T-helper 1 cell (primary cell): ENCODE results near the gene CAVIN2.

ENCODE experiments used
- DNase-seq, 5 donors: peaks; one replicate each; pipeline ENCODE4 v3.0.0-alpha.2; 2012 to 2020

Gene CAVIN2

DNA sequence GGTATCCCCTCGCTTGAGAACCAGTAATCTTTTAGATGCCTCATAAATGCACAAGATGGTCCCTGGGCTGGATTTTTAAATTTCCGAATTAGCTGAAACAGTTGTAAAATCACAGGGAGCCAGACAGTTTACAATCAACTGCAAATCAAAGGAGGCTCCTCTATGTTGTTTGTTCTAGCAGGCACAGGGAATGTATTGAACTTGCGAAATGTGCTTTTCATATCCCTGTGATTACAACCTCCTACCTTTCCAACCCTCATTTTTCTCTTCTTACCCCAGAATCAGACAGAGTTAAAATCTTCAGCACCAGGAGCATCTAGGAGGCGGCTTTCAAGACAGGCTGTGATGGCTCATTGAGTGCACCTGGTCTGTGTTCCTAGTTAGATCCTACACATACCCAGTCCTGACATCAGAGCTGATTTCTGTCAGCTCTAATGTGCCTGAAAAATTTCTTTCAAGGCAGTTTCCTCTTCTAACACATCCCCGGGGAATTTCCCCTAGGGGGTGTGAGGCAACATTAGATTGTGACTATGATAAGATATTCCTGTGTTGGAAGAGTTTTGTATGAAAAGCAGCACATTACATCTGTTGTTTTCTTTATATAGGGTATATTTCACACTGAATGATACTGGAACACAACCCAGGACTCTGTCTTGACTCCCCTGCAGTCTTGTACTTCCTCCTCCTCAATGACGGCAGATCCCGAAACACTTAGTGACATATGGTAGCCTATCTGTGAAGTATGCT, 17.9 kb upstream of the CAVIN2 start:
- no peak for DNase-seq

DNA sequence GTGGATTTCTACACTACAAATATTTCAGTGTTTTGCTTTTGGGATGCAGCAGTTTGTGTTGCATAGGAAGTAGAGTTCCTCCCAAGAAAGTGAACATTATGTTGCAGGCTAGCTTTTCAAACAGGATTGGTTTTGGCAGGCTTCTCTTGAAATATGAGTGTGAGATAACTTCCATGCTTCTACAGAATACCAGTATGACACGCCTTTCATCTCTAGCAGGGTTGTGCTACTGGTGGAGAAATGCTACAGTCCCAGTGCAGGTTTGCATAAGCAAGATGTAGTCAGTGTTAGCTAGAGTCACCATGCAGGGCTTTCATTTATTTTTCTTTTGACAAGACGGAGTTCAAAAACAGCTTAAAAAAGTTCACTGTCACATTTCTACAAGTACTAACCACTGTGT, 17.1 kb upstream of the CAVIN2 start:
- no peak for DNase-seq

DNA sequence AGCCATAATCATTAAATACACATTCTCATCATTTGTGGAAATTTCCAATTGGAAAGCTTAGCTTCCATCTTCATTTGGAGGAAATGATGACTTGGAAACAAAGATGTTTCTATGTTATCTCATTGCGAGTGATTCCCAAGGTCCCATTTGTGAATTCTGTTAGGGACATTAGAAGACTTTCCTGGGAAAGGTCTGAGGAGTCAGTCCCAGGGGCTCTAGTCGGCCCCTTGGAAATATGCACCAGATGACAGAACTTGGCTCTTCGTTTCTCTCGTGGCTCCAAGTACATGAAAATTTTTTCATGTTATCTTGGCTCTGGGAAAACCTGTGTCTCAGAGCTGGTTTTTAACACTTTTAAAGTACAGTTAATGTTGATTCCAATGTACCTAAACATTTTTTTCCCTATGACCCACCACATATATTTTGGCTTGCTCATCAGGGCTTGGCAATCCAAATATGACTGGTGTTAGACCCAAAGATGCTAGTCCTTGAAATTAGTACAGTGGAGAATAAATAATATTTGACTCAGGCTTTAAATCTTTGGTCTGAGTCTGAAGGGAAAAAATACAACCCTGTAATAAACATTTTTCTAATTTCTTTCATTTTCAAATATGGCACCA, 15.4 kb upstream of the CAVIN2 start:
- no peak for DNase-seq

DNA sequence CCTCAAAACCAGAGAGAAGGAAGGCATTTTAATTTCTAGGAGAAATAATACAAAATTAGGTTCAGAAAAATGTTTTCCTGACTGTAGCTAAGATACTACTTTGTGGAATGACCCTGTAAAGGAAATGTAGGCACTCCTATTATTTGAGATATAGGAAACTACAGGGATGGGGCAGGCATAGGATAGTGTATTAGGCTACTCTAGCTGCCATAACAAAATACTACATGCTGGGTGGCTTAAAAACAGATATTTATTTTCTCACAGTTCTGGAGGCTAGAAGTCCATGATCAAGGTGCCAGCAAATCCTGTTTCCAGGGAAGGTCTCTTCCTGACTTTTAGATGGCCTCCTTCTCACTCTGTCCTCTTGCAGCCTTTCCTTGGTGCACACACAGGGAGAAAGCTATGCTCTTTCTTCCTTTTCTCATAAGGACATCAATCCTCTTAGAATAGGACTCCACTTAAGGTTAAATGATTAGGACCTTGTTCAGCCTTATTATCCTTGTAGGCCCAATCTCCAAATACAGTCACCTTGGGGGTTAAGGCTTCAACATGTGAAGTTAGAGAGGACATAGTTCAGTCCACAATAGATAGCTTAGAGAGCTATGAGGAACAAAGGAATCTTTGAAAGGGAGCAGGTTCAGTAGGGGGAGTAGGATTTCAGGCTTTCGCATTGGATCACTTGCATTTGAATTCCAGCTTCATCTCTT, 14.0 kb upstream of the CAVIN2 start:
- no peak for DNase-seq

DNA sequence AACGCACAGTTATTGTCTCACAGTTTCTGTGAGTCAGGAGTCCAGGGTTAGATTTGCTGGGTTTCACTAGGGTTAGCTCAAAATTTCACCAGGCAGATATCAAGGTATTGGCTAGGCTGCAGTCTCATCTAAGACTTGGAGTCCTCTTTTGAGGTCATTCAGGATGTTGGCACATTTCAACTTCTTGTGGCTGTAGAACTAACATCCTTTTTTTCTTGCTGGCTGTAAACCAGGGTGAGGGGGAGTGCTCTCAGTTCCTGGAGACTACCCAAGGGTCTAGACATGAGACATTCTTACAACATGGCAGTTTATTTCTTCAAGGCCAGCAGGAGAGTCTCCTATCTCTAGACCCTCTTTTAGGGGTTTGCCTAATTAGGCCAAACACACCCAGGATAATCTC, 12.8 kb upstream of the CAVIN2 start:
- no peak for DNase-seq

DNA sequence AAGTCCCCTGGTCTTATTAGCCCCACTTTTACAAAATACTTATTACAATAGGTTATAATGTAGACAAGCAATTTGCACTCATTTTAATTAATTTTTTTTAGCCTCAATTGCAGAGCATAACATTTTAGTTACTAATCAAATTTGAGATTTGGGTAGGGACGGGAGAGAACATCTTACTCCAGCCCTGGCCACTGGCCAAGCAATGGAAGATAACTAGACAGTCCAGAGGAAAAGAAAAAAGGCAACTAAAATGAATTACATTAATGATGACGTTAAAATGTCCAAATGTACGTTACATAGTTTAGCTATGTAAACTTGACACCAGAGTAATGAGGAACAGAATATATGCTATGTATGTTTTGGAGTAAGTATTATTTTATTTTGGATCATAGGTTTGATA, 11.0 kb upstream of the CAVIN2 start:
- DNase-seq, result no peak

DNA sequence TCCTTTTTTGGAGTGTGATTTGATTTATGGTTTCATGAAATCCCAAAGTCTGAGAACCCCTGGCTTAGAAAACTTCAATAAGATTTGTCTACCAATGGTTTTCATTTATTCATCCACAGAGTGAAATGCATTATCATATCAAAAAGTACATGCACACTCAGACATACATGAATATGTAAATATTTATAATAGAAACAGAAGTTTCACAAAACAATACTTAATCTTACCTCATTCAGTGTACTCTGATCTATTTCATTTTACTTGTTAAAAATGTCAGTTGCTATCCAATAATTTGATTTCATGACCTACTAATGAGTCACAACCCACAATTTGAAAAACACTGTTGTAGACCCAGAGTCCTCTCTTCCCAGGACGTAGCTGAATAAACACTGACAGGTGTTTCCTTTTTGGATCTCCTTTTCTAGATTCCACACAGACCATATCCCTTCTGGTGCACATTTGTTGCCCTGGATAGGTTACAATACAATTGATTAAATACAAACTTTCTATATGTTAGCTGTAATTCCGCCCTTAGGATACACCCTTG, 10.4 kb upstream of the CAVIN2 start:
- no peak for DNase-seq

DNA sequence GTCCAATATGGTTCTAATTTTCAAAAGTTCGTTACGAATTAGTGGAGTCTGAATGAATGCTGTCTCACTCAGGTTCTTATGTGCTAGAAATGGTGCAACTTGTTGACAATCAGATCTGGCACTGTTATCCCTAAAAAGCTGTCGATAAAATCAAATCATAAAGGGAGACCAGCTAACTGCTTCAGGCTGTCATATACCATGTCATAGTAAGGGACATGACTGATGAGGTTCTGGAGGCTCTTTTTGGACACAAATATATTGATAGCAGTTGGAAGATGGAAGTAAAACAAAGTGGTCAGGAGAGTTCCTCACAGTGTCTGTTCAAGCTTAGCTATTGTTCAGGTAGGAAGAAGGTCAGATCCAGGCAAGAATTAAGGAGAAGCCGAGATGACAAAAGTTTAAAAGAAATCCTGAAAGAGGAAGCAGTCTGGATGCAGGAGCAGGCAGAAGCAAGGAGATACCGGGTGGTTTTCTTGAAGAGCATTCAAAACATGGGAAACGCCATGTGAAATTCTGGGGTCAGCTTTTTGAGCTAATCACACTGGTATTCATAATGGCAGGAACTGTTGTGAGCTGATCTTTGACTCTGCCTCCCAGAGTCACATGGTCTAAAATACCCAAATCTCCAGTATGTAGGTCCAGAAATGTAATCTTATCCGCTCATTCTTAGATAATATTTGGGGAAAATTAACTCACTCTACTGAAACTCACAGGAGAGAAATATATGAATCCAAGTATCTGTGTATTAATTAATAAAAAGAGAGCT, 9.4 kb upstream of the CAVIN2 start:
- no peak for DNase-seq

DNA sequence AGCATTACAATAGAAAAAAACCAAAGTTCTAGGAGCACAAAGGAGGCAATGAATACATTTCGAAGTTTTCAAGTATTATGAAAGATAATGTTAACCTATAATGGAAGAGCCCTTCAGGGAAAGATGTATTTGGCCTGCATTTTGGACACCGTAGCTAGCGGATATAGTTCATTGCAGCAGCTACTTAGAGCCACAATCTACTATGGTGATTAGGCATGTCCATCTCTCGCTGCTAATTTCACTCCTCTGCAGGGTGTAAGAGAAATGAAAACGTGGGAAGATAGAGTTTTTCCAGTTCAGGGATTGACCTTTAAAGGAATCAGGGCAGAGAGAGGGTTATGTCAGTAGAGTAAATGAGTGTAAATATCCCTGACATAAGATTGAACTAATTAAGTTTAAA, 8.5 kb upstream of the CAVIN2 start:
- DNase-seq, result no peak

DNA sequence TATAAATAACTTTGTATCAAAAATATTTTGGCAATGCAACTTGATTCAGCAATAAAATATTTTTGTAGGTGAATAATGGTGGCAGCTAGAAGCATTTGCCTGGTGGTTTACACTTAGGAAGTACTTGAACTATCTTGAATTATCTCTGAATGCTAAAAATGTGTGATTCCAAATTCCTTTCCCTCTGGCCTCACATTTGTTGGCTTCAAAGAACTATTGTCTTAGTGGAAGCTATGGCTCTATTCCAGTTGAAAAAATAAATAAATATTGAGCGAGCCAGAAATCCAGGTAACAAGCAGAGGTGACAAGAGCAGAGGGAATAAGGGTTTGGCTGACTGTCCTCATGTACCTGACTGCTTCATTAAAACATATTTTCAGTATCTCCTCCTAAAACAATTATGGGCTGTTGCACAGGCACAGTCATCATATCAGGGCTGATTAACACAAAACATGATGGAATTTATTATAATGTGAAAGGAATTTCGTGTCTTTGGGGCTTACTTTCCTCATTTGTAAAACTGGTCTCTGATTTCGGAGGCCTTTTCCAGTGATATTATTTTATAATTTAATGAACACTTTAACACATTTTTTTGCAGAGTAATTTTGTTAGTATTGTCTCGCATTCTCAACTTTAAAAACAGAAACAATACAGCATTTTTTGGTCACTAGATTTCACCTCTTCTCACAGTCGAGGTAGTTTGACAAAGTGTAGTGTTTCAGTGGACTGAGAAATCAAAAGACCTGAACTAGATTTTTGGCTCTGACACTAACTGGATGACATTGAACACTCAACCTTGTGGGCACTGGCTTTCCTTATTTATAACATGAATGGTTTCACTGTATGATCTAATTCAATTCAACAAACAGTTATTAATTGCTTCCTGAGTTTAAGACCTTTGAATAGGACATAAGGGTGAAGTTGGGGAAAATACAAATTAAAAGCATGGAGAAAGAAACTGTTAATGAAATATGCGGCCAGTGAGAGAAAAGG, 7.8 kb upstream of the CAVIN2 start:
- DNase-seq, result no peak

DNA sequence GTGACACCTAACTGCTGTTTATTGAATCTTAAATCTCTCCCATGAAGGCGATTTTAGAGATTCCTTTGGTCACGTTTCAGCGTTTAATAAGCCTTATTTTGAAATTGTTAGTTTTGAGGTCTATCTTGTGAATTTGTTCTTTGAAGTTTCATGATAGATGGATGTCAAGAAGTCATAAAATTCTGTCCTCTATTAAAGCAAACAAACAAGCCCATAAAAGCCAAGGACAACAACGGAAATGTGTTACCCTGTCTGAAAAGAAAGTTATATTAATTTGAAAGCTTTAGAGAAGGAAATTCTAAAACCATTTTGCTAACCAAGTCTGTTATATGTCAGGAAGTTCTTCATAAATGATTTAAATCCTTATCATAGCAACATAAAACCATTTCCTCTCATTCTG, 7.0 kb upstream of the CAVIN2 start:
- DNase-seq, result no peak

DNA sequence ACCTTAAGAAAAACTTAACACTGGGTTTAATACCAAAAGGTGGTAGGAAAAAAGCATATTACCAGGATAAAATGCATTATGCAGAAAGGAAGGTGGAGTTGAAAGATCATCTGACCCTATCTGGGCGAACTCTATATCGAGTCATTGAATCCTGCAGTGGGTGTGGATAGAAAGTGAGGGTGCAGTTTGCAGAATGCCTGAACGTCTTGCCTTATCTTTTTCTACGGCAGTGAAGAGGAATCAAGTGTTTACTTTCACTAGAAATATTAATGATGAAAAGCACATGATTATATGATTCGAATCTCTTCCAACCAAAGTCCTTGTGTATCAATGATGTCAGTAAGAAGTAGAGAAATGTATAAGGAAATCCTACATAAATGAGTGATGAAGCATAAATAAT, 4.3 kb upstream of the CAVIN2 start:
- no peak for DNase-seq

DNA sequence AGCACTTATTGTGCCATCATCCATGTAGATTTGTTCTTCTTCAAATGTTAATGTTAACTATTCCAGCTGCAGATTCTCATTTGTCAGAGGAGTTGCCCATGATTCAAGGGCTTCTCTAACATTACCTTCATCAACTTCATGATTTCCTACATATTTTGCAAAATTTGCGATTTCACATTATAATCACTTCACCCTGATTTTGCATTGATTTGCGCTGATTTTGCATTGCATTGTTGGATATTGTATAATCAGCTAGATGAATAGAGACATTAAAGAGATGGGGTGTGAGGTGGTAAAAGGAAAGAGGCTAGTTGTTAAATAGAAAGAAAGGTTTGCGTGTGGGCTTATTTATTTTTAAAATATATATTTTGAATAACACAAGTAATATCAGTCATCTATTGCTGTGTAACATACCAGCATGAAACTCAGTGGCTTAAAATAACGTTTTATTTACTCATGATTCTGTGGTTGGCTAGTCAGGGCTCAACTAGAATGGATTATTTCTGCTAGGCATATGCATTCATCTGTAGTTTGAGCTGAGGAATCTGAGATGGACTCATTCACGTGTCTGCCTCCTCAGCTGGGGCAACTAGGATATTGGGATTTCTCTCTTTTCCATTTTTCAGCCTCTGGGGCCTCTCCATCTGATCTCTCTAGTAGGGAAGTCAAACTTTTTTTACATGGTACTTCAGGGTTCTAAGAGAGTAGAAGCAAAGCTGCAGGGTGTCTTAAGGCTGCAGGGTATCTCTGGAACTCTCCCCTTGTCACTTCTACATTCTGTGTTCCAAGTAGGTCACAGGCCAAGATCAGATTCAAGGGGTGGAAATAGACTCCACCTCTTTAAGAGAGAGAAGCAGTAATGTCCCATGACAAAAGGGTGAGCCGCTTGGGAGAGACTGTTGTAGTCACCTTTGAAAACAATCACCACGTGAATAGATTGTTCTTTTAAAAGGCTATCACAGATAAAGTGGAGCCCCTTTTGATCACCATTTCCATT, 2.2 kb upstream of the CAVIN2 start:
- no peak for DNase-seq

DNA sequence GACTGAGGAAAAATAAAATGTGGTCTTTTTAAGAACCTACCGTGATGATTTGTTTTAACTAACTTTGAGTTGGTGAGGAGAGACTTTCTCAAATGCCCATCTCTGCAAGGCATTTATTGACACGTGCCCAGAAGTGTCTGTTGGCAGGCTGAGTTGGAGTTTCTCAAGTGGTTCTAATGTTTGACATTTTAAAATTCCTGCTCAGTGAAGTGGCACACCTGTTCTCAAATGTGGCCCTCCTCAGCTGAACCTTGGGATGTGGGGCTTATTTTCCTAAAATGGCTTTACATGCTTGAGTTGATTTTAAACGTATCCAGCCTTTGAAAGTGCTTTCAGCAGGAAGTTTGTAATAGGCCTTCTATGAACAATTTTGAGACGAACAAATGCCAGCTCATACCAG, 876 bp upstream of the CAVIN2 start:
- DNase-seq, result no peak

DNA sequence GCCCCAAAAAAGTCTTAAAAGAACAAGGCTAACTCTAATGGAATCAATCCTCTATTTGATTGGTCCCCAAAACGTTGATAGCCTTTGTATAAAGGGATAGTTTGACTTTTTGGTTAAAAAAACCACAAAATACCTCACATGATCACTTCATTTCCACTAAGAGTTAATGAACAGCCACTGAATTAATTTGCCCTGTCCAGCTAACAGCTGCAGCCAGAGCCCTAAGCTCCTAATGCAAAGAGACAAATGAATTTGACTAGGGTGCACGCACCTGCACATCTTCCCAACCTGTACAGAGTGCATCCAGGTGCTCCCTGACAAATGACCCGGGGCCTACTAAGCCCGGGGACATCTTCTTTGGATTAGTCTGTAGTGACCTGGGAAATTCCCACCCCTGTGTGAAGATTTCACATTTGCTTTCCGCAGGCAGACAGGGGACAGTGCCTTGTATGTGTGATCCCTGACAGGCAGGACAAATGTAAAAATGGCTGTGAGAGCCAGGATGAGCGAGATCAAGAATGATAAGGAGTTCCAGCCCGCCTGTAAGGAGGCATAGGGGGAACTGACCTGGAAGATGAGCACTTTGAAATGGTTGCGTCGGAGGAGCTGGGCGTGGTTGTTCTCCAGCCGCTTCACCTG, 893 bp downstream of the CAVIN2 start:
- DNase-seq, result no peak

DNA sequence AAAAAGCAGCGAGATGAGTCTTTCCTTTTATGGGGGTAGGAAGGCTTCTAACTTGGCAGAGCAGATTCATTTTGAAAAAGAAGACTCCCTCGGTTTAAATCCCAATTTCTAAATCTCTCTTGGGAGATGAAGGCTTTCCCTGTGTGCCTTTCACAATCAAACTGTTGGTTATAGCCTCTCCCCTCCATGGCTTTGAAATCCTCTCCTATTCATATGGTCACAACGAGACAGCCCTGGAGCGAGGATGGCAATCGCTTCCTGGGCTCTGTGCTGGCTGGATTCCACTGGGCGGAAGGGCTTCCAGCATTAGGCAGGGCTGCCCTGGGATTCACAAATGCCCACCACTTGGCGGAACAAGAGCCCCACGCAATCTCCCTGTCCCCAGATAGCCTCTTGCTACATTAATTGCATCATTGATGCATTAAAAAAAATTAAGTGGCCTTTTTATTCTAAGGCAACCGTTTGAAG, 1.6 kb downstream of the CAVIN2 start:
- DNase-seq, result no peak

DNA sequence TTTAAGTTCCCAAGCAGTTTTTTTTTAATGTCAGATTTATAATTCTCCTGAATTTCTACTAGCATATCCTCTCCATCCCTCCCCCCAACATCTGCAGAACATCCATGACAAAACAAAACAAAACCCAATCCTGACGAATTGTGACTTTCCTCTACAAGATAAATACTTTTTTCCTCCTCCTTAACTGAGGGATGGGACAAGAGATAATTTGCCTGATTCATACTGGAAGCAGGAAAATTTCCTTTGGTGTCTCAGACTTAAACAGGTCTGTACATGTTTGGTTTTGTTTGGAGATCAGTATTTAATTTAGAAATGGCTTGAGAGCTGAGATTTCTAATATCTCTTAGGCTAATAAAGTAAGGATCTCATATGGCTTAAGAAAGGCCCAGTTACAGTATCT, 2.2 kb downstream of the CAVIN2 start:
- DNase-seq, result no peak

DNA sequence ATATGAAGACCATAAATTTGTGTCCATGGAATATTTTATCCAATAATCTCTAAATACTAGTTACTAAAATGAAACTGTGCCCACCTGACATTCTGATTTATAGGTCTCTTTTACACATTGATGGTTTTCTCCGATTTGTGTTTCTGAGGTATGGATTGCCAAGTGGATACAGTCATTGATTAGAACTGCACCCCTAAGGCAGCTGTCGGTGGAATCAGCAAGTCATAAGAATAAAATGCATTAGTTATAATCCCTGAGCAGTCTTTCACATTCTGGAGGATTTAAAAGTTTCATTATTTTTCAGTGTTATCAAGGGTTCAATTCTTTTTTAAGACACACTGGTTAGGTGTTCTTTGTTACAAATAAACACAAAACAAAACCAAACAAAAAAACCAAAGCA, 6.0 kb downstream of the CAVIN2 start:
- DNase-seq, result no peak

DNA sequence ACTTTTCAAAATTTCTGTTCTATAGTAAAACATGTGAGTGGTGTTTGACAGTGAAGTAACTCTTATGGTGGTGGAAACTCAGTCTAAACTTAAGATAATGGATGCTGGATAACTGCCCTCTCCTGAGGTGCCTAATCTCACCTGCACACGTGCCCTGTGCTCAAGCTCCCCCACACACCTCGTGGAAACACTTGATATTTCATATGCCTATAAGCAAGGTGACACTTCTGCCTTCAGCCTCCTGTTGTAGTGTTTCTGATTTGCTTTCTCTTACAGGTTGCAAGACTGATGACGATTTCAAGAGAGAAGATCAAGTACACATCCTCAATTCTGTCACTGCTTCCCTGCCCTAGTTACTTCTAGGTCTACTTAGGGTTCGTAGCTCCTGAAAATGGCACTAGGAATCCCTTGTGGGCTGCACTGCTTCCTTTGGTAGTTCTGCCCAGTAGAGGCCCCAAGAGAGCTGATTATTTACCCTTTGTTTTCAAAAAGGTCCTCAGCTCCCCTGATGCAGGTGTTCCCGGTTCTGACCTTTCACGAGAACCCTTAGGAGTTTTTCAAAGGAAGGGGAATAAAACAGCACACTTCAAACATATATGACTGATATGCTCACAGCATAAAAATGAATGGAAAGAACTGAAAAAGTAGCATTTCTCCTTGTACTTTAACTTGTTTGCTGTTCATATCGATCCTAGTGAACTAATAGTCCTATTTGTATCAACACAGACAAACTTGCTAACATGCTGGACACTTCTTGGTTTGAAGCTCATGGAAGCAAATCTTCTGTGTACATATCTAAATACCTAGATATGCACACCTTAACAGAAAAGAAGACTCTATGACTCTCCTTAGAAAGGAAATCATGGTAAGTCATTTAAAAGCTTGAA, 6.7 kb downstream of the CAVIN2 start:
- no peak for DNase-seq
